ENCODE measurements around the gene CNNM3. TPM values are rescaled to one million over a fixed set of nuclear protein-coding genes. Genes with fewer than 3 reads are reported as not detected.

CNNM3 gene
- total RNA-seq, 1 donor from 2014 or later, result 10.6 TPM

- H3K4me3 ChIP-seq (ENCODE audit: low read depth, low read length), result no peak overlapping the region
- TF ChIP-seq, protein P1, sequence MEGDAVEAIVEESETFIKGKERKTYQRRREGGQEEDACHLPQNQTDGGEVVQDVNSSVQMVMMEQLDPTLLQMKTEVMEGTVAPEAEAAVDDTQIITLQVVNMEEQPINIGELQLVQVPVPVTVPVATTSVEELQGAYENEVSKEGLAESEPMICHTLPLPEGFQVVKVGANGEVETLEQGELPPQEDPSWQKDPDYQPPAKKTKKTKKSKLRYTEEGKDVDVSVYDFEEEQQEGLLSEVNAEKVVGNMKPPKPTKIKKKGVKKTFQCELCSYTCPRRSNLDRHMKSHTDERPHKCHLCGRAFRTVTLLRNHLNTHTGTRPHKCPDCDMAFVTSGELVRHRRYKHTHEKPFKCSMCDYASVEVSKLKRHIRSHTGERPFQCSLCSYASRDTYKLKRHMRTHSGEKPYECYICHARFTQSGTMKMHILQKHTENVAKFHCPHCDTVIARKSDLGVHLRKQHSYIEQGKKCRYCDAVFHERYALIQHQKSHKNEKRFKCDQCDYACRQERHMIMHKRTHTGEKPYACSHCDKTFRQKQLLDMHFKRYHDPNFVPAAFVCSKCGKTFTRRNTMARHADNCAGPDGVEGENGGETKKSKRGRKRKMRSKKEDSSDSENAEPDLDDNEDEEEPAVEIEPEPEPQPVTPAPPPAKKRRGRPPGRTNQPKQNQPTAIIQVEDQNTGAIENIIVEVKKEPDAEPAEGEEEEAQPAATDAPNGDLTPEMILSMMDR (conservative IDR thresholded peaks at IDR 0.05; ENCODE audit: low read depth, low read length), result no peak
- no peak for DNase-seq (ENCODE audit: low read depth)
These were observed 50.1 kb downstream of the CNNM3 start for GRCh38 chr2:96866149-96866548.

- H3K4me3 ChIP-seq (ENCODE audit: low read depth, low read length), result no peak overlapping the region
- DNase-seq (ENCODE audit: low read depth), result no peak
These were observed 50.5 kb downstream of the CNNM3 start for GRCh38 chr2:96866586-96866985.

DNA sequence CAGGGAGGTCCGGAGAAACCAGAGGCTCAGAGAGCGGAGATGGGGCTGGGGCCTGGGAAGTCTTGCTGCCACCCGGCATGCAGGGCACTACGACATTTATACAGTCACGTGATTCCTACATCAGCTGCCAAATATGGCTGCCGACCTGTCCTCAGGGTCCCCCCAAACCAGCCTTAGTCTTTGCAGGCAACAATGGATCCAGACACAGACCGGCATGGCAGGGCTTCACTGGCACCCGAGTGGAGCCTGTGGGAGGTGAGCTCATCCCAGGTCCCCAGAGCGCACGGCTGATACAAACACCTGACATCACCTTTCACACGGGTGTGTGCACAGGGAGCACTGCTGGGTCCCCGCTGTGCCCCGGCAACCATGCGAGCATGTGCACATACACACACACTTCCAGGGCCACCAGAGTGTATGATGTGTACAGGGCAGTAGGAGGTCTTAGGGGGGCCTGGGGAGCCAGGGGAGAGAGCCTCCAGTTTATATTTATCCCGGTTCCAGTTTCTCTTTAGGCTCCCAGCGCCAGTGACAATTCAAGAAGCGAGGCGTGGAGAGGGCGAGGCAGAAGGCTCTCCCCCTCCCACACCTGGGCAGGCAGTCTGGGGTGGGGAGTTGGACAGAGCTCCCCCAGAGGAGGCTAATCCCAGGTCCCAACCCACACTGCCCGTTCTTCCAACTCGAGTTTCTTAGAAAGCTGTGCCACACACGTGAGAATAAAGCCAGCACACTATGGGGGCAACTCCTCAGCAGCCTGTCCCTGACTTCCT lies 51.1 kb downstream of the CNNM3 start:
- TF ChIP-seq, protein P1 (conservative IDR thresholded peaks at IDR 0.05; ENCODE audit: low read depth, low read length), result no peak
- DNase-seq (ENCODE audit: low read depth), result no peak
- H3K4me3 ChIP-seq (ENCODE audit: low read depth, low read length), result peak overlapping the region; percentile 91

More at GRCh38 chr2:96866586-96866985, 50.5 kb downstream of the CNNM3 start:
- TF ChIP-seq, protein P1 (conservative IDR thresholded peaks at IDR 0.05; ENCODE audit: low read depth, low read length), result no peak

DNA sequence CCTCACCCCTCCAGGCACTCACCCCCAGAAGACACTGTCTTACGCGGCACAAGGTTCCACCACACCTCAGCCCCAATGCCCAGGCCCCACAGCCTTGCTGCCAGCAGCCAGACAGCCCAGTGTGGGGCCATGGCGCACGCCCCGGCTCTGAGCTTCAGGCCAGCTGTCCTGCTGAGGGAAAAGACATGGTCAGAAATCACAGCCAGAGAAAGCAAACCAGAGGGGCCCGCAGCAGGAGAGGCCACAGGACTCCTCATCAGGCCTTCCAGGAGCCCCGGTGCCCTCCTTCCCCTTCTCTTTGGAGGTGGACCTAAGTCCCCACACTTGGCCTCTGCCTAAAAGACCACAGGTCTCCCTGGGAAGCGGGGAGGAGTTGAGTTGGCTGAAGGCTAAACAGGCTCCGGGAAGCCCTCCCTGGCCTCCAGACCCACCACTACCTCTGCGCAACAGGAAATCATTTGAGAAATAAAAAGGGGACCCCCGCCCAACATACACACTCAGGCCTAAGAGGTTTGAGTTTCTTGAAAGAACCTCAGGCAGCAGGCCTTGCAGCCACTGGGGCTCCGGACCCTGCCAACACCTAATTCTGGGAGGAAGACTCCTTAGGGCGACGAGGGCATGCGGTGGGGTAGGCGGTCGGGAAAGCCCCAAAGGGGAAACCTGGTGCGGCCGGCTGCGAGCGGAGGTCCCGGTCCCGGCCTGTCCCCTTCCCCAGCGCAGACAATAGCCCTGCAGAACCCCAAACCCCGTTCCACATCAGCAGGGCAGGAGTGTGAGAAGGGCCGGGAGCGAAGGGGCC lies 51.9 kb downstream of the CNNM3 start:
- peak overlapping the region; percentile 91 for H3K4me3 ChIP-seq (ENCODE audit: low read depth, low read length)
- no peak for DNase-seq (ENCODE audit: low read depth)
- TF ChIP-seq, protein P1 (conservative IDR thresholded peaks at IDR 0.05; ENCODE audit: low read depth, low read length), result no peak

DNA sequence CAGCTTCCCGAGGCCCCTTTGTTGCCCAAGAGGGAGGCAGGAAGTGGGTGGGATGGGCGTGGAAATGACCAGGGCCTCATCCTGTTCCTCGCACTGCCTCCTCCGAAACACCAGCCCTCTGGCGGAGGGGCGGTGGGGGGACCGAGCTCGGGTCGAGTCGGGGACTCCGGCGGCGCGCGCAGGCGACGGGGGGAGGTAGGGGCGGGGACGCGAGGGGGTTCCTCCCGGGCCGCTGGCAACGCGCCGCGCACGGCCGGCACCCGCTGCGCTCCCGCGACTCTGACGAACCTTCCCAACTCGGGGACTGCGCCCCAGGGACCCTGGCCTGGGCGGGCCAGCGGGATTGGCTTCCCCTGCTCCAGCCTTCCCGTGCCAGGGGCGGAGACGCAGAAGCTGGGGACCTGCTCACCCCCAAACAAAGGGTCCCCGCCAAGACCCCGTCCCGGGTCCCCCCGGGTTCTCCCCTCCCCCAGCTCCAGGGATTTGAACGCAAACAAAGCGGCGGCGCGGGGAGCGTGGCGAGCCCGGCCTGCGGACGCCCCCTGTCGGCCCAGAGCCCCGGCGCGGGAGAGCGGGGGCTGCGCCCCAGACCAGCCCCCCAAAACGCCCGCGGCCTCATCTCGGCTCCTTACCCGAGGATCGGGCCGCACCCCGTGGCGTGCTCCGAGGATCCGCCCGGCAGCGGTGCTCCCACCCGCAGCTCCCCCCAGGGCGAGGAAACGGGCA lies 52.6 kb downstream of the CNNM3 start:
- TF ChIP-seq, protein P1 (conservative IDR thresholded peaks at IDR 0.05; ENCODE audit: low read depth, low read length), result peak; percentile 67
- peak overlapping the region; percentile 91 for H3K4me3 ChIP-seq (ENCODE audit: low read depth, low read length)
- DNase-seq (ENCODE audit: low read depth), result no peak

GRCh38 chr2:96869281-96869821 lies 53.3 kb downstream of the CNNM3 start:
- no peak for DNase-seq (ENCODE audit: low read depth)
- TF ChIP-seq, protein P1 (conservative IDR thresholded peaks at IDR 0.05; ENCODE audit: low read depth, low read length), result no peak
- peak overlapping the region; percentile 91 for H3K4me3 ChIP-seq (ENCODE audit: low read depth, low read length)
